Measurements from ENCODE around the gene DMD.

The DMD gene

DNA sequence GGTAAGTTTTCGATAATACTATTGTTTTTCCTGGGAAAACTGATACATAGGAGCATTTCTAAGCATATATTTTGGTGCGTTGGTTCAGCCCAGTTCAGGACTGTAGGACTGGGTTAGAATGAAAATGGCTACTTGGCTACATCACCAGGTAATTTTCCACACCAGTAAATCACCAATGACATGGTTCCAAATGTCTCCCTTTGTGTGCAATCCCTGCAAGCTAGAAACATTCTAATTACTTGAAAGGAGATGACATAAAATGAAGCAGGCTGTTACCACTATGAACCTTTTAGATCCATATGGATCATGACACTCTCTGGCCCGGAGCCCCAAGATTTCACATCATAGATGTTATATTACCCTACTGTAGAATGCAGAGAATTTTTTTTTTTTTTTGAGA lies 1562.1 kb downstream of the DMD start:
- no peak for TF ChIP-seq SIN3A (IDR thresholded peaks at IDR 0.05; ENCODE audit: borderline replicate concordance, insufficient read depth, low read length)

GRCh38 chrX:31633349-31633748 lies 1578.0 kb downstream of the DMD start:
- TF ChIP-seq SIN3A (IDR thresholded peaks at IDR 0.05; ENCODE audit: borderline replicate concordance, insufficient read depth, low read length) (no peak), POLR2AphosphoS5 (IDR thresholded peaks at IDR 0.05; ENCODE audit: low read depth, low read length) (no peak), TAF1 (IDR thresholded peaks at IDR 0.05; ENCODE audit: borderline replicate concordance, insufficient read depth, low read length) (no peak), FOXP2 (optimal IDR thresholded peaks at IDR 0.05; ENCODE audit: borderline replicate concordance, extremely low read depth, extremely low read length, insufficient read depth) (no peak), REST (IDR thresholded peaks at IDR 0.05; ENCODE audit: insufficient read depth in 1 of 2, low read depth in 2 of 2, low read length in 2 of 2) (no peak)

DNA sequence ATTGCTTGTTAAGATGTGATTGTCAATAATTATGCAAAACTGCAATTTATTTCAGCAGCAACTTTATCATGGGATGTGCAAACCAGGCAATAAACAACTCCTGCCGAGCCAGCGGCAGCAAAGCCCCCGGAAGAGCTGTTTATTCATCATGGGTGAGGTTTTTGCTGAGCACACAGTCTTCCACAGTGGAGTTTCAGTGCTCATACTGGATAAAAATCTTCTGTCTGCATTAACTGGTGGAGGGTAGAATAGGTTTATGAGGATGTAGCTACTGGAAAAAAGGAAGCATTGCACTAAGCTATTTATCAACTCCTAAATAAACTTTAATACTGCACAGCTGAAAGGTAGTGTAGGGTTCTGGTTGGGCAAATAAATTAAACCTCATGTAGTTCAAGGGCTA lies 1582.2 kb downstream of the DMD start:
- TF ChIP-seq REST (IDR thresholded peaks at IDR 0.05; ENCODE audit: insufficient read depth in 1 of 2, low read depth in 2 of 2, low read length in 2 of 2) (no peak), POLR2AphosphoS5 (IDR thresholded peaks at IDR 0.05; ENCODE audit: low read depth, low read length) (no peak), FOXP2 (optimal IDR thresholded peaks at IDR 0.05; ENCODE audit: borderline replicate concordance, extremely low read depth, extremely low read length, insufficient read depth) (no peak), TAF1 (IDR thresholded peaks at IDR 0.05; ENCODE audit: borderline replicate concordance, insufficient read depth, low read length) (no peak)

GRCh38 chrX:31609130-31609529 lies 1602.2 kb downstream of the DMD start:
- no peak for TF ChIP-seq SIN3A (IDR thresholded peaks at IDR 0.05; ENCODE audit: borderline replicate concordance, insufficient read depth, low read length)
- no peak for TF ChIP-seq FOXP2 (optimal IDR thresholded peaks at IDR 0.05; ENCODE audit: borderline replicate concordance, extremely low read depth, extremely low read length, insufficient read depth)
- TF ChIP-seq POLR2AphosphoS5 (IDR thresholded peaks at IDR 0.05; ENCODE audit: low read depth, low read length), result no peak

- no peak for TF ChIP-seq TAF1 (IDR thresholded peaks at IDR 0.05; ENCODE audit: borderline replicate concordance, insufficient read depth, low read length)
- no peak for TF ChIP-seq SIN3A (IDR thresholded peaks at IDR 0.05; ENCODE audit: borderline replicate concordance, insufficient read depth, low read length)
- TF ChIP-seq FOXP2 (optimal IDR thresholded peaks at IDR 0.05; ENCODE audit: borderline replicate concordance, extremely low read depth, extremely low read length, insufficient read depth), result no peak
- TF ChIP-seq REST (IDR thresholded peaks at IDR 0.05; ENCODE audit: insufficient read depth in 1 of 2, low read depth in 2 of 2, low read length in 2 of 2), result no peak
- TF ChIP-seq POLR2AphosphoS5 (IDR thresholded peaks at IDR 0.05; ENCODE audit: low read depth, low read length), result no peak
These were observed 1602.7 kb downstream of the DMD start for GRCh38 chrX:31608638-31609037.

DNA sequence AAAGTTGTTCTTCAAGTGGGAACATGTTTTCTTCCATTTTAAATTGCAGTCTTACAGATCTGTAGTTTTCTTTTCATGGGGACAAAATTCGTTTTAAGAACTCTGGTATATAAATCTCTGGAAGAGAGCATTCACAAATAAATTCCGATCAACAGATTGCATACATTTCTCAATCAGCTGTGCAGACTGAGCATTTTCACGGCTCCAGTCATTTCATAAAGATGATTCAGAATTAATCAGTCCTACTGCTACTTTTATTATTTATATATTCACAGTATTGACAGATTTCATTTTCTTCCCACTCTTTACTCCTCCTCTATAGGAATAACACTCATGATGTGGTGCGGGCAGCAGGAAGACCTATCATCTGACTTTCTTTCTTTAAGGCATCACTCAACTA lies 1604.6 kb downstream of the DMD start:
- TF ChIP-seq SIN3A (IDR thresholded peaks at IDR 0.05; ENCODE audit: borderline replicate concordance, insufficient read depth, low read length) (no peak), FOXP2 (optimal IDR thresholded peaks at IDR 0.05; ENCODE audit: borderline replicate concordance, extremely low read depth, extremely low read length, insufficient read depth) (no peak), TAF1 (IDR thresholded peaks at IDR 0.05; ENCODE audit: borderline replicate concordance, insufficient read depth, low read length) (no peak), REST (IDR thresholded peaks at IDR 0.05; ENCODE audit: insufficient read depth in 1 of 2, low read depth in 2 of 2, low read length in 2 of 2) (no peak), POLR2AphosphoS5 (IDR thresholded peaks at IDR 0.05; ENCODE audit: low read depth, low read length) (no peak)
